GM18520 (cell line): ENCODE results near the gene CDC42EP2.

ENCODE experiments used
- ATAC-seq: cut with Tn5 transposase; IDR thresholded peaks from one replicate; pipeline ENCODE4 v1.9.1; 2021; ENCODE audit not compliant: unreplicated experiment

CDC42EP2 gene

DNA sequence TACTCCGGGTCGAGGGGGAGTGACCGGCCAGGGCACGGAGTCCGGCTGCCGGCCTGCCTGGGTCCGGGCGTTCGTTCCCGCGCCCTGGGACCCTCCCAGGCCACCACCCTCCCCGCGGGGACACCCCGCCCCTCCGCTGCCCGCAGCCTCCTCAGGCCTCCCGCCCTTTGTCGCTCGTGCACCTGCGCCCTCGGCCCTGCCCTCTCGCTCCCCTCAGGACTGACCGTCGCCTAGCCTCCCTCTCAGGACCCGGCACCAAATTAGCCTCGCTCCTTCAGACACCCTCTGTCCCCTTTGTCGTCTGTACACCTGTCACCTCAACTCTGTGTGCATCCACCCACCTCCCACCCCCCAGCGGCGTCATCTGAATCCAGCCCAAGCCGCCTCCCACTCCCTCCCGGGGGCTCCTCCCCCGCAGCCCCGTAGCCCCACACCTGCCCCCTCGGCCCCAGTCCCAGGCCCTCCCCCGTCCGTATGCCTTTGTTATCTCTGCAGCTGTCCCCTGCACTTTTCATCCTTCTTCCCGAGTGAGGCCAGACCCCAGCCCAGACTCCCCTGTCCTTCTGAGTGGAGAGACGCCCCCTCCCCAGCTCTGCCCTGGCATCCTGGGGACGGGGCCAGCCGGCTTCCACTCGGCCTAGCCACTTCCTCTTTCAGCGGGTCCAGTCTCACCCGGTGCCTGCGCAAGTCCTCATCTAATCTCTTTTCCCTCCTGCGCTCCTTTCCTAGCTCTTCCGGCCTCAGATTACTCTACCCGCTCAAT is 40.5 kb downstream of the CDC42EP2 start:
- peak; percentile 16 for ATAC-seq

DNA sequence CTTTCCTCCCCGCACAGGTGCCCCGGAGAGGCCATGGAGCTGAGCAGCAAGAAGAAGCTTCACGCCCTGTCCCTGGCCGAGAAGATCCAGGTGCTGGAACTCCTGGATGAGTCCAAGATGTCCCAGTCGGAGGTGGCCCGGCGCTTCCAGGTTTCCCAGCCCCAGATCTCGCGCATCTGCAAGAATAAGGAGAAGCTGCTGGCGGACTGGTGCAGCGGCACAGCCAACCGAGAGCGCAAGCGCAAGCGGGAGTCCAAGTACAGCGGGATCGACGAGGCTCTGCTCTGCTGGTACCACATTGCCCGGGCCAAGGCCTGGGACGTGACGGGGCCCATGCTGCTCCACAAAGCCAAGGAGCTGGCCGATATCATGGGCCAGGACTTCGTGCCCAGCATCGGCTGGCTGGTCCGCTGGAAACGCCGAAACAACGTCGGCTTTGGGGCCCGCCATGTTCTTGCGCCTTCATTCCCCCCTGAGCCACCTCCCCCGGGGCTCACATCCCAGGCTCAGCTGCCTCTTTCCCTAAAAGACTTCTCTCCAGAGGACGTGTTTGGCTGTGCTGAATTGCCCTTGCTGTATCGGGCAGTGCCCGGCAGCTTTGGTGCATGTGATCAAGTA is 41.2 kb downstream of the CDC42EP2 start:
- ATAC-seq = no peak

DNA sequence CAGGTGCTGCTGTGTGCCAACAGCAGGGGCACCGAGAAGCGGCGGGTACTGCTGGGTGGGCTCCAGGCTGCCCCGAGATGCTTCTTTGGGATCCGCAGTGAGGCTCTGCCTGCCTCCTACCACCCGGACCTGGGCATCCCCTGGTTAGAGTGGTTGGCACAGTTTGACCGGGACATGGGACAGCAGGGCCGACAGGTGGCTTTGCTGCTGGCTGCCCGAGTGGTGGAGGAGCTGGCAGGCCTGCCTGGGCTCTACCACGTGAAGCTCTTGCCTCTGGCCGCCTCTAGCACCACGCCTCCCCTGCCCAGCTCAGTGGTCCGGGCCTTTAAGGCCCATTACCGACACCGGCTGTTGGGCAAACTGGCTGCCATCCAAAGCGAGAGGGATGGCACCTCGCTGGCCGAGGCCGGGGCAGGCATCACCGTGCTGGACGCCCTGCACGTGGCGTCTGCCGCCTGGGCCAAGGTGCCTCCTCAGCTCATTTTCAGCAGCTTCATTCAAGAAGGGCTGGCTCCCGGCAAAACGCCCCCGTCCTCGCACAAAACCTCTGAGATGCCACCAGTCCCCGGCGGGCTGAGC is 41.8 kb downstream of the CDC42EP2 start:
- ATAC-seq = no peak

DNA sequence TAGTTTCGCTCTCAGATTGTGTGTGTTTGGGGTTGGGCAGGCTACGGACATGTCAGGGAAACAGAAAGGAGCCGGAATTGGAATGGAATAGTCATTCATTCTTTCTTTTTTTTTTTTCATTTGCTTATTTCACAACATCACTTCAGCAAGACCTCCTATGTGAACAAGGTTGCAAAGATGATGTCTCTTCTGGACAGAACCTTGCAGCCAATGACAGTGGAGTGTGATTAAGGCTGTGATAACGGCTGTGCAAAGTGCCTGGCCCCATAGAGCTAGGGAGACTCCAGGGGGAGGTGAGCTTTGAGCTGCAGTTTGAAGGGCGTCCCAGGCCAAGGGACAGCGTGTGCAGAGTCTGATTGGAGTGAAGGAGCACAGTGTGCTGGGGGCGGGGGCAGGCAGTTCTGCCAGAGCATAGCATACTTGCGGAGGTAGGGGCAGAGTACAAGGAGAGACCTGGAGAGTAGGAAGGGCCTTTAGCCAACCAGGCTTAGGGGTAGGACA is 43.2 kb downstream of the CDC42EP2 start:
- ATAC-seq = no peak

DNA sequence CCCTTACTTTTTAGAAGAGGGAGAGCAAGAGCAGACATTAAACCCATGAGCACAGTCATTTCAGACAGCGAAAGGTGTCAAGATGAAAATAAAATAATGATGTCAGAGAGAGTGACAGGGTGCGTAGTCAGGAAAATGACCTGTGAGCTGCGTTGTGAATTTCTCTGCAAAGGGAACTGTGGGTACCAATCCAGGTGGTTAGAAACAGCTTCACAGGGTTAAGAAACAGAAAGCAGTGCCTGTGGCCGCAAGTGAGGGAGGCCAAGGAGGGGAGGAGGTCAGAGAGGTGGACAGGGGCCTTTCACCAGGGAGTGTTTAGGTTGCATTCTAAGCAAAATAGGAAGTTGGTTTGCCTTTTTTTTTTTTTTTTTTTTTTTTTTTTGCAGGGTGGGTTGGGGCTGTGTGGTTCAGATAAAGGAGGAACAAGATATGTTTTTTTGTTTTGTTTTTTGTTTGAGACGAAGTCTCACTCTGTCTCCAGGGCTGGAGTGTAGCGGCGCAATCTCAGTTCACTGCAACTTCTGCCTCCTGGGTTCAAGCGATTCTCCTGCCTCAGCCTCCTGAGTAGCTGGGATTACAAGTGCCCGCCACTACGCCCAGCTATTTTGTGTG is 47.8 kb downstream of the CDC42EP2 start:
- peak; percentile 67 for ATAC-seq

DNA sequence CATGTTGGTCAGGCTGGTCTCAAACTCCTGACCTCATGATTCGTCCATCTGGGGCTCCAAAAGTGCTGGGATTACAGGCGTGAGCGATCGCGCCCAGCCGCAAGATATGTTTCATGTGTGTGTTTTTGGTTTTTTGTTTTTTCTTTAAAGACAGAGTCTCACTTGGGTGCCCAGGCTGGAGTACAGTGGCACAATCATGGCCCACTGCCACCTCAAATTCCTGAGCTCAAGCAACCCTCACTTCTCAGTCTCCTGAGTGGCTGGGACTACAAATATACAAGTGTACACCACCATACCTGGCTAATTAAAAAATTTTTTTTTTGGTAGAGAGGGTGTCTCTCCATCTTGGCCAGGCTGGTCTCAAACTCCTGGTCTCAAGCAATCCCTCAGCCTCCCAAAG is 48.3 kb downstream of the CDC42EP2 start:
- ATAC-seq = no peak

DNA sequence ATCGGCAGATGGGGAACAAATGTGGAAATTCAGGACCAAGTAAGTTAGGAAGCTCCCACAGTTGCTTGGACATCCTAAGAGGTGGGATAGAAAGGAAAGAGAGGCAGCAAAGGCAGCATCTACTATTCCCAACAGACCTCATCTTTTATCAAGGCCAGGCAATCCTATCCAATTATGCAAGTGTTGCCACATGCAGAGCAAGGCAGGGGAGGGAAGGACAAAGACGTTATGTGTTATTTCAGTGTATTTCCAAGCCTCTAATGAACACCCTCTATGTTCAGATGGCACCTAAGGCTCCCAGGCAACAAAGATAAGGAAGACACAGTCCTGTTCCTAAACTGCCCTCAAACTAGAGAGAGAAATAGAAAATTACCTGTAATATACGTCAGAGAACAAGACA is 49.1 kb downstream of the CDC42EP2 start:
- ATAC-seq = no peak

DNA sequence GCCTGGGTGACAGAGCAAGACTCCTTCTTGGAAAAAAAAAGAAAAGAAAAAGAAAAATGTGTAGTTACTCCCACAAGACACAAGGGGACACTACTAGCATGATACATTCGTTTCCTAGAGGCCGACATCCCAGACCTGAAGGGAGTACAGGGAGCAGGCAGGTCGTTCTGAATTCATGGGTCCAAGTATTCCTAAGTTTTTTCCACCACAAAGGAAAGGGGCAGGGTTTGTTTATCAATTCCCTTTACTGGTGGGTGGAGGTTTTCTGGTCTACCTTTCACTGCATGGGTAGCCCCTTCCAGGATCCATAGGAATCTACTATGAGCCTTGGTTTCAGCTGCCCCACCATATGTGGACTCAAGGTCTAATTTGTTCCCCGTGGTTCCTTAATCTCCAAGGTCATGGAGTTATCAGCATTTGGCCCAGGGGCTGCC is 51.7 kb downstream of the CDC42EP2 start:
- ATAC-seq = no peak

DNA sequence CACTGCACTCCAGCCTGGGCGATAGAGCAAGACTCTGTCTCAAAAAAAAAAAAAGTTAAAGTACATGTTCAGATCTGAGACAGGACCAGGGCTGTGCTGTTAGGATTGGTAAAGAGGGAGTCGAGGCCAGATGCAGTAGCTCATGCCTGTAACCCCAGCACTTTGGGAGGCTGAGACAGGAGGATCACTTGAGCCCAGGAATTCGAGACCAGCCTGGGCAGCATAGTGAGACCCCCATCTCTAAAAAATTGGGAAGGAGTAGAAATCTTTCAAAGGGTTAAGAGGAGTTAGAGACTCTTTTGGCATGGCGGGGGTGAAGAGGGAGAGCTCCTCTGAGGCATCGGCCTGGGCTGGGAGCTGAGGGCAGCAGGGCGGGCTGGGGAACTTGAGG is 56.0 kb downstream of the CDC42EP2 start:
- no peak for ATAC-seq
